ENCODE results near the gene SERPINA9.

SERPINA9 gene

DNA sequence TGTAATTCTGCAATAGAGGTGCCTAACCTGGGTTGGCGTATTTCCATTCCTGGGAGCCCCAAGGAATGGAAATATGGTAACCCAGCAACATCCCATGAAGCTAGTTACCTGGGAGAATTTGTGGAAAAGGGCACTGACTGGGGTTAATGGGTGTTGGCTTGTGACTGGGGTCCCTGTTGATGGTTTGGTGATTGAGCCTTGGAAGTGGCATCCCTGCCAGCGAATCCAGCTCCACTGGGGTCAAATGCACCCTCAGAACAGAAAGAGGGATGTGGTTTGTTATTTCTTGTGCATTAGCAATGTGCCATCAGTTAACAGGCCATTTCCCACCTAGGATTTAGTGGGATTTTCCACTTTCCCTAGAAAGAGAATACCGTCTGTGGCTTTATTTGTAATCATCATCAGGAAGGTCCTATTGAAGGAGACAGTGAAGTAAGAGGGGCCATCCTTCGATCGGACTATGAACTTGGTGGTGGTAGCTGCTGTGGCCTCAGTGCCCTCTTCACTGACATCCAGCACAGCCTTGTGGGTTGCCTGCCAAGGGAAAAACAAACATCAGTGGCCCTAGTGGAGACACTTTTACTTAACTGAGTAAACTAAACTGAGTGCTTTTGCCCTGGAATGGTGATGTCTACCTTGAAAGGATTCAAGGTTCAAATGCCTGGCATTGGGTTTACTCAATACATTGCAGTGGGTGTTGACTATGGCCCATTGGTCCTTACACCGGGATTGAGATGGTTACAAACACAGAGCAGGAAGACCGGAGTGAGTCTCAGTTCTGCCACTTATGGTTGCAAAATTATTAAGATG, 13.0 kb downstream of the SERPINA9 start:
- DNase-seq (ENCODE audit: low read depth, low spot score), result no peak

DNA sequence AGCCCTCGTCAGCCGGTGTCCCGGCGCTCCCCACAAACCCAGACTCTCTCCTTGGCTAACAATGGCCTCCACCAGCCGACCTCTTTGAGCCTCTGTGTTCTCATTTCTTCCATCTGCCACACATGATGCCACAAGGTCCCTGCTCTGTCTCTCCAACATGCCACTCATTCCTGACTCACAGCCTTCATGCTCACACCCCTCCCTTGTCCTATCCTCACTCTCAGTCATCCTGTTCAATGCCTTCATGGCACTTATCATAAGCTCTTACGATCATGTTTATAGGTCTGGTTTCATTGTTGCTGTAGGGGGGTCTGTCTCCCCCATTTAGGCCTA, 13.8 kb downstream of the SERPINA9 start:
- no peak for DNase-seq (ENCODE audit: low read depth, low spot score)

DNA sequence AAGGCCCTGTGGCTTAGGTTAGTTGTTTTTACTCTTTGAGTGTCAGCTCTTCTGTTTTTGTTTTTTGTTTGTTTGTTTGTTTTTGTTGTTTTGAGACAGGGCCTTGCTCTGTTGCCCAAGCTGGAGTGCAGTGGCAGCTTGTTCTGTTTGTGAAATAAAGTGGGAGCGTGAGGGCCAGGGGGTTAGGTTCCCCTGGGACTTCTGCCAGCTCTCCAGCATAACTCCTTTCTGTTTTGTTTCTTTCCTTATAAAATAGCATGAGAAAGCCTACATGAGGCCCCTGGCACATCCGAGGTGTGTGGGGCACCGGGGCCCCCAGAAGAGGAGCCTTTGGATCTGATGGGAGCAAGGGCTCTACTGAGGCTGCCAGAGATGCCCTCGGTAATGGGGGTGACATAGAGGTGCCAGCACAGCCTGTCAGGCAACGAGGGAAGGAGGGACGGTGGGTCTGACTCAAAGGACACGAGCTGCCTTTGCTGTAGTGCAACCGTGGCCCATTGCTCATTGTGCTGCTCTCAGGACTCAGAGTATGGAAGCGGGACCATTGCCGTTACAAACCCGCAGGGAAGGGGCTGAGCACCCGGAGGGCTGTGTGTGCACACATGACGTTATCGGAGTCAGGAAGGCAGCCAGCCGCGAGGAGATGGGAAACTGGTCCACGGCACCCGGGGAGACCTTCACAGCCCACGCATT, 14.3 kb downstream of the SERPINA9 start:
- DNase-seq (ENCODE audit: low read depth, low spot score), result no peak

DNA sequence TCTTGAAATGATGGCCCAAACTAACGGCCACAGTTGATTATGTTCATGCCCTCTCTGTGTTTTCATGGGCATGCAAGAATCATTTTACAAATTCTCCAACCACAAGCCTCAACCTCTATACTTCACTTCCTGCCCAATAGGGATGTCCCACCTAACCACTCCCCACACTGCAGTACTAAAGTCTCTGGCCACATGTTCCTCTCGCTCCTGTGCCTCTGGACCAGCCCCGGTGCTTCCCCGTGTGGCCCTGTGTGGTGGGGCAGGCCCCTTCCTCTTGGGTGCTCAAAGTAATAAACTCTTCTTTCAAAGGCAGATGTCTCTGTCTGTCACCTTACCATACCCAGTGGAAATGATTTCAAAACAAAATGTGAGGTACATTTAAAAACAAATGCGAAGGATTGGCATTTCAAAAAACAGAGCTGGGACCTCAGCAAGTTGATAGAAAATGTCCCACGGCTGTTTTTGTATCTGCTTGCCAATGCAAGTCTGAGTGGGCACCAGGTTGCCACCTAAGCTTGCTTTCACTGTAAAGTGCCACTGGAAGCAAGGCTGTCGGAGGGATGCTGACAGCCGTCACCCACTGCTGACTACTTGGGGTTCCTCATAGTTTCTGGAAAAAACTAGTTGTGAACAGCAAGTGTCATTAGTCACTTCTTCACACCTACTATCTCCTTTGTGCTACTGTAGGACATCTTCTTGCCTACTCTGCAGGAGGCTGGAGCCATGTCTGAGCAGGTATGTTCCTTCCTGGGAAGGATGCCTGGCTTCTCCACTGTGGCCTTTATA, 15.2 kb downstream of the SERPINA9 start:
- DNase-seq (ENCODE audit: low read depth, low spot score), result no peak

DNA sequence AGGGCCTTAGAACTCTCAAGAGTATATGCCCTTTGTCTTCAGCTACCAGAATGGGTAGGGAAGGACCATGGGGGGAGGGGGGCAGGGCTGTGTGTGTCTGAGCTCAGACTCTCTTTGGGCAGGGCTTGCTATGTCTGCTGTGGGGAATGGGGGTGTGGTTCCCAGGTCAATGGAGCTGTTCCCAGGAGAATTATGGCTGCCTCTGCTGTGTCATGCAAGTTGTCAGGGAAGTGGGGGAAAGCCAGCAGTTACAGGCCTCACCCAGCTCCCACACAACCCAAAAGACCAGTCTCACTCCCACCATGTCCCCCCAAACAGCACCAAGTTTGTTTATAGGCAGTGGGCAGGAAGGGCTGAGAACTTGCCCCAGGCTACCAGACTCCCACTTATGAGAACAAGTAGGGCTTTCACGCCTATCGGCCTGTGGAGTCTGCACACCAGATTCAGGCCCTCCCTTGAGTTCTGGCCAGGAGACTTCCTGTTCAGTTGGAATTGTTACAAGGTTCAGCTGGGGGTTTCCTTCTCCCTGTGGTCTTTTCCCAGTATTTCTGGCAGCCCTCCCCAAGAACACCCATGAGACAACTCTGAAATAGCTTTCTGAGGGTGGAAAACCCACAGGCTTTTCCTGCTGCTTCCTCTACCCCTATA, 17.3 kb downstream of the SERPINA9 start:
- DNase-seq (ENCODE audit: low read depth, low spot score), result no peak

DNA sequence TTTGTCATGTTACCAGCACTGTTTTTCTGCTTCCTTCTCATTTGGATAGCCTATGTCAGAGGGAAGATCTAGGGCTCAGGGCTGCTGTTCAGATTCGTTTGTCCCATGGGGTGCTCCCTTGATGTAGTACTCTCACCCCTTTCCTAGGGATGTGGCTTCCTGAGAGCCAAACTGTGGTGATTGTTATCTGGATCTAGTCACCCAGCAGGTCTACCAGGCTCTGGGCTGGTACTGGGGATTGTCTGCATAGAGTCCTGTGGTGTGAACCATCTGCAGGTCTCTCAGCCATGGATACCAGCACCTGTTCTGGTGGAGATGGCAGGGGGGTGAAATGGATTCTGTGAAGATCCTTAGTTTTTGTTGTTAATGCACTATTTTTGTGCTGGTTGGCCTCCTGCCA, 17.9 kb downstream of the SERPINA9 start:
- no peak for DNase-seq (ENCODE audit: low read depth, low spot score)

DNA sequence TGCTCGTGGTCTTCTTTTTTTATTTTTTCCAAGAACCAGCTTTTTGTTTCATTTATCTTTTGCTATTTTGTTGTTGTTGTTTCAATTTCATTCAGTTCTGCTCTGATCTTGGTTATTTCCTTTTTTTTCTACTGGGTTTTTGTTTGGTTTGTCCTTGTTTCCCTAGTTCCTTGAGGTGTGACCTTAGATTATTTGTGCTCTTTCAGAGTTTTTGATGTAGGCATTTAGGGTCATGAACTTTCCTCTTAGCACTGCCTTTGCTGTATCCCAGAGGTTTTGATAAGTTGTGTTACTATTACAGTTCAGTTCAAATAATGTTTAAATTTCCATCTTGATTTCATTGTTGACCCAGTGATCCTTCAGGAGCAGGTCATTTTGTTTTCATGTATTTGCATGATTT, 20.1 kb downstream of the SERPINA9 start:
- no peak for DNase-seq (ENCODE audit: low read depth, low spot score)

DNA sequence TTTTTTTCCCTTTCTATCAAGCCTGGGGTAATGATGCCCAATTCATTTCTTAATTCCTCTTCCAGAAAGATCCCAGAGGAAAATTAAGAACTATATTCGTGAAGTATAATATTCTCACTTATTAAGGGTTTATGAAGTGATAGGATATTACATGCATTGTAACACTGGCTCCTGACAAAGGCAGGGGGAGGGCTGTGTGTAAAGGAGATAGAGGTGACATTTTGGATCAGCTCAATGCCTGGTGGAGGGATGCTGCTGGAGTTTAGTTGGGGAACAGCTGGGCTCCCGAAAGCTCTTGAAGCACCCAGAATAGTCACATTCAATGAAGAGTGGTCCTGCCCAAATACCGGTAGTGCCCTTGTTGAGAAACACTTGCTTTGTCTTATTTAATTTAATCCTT, 24.2 kb downstream of the SERPINA9 start:
- DNase-seq (ENCODE audit: low read depth, low spot score), result no peak

DNA sequence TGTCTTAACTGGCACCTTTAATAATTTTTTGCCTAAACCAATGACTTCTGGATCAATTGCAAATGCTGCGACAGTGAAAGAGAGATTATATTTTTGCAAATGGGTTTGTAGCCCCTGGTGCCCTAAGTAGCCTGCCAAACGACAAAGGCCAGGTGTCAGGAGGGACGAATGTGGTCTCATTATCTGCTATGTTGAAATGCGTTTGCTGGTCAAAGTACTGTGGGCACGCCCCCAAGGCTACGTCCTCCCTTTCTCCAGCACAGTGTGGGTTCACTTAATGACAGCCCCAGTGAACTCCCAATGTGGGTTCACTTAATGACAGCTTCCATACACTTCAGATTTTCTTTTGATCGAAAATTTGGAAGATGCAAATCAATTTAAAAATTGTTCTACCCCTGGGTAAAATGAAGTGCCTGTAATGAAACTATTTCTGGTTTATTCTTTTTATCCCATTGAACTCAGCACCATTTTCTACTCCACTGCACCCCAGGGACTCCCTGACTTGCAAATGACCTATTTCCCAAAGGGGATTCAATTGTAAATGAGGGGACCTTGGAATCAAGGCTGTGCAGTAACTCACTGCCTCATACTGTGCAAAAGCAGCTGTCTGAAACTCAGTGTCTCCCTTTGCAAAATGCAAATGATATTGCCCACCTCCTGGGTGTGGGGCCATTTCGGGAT, 24.8 kb downstream of the SERPINA9 start:
- no peak for DNase-seq (ENCODE audit: low read depth, low spot score)

DNA sequence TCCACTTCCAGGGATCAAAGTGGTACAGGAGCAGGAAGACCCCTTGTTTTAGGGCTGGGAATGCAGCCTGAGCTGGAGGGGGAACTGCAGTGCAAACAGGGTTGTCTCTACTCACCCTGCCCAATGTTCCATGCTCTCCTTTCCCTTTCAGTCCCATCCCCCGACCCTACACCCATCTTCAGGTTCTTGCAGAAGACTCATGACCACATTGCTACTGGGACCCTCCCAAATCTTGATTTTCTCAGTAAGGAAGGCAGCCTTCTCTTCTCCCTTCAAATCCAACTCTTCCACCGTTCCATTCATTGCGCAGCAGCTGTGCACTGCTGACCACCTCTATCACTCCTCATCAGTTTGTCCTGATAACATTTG, 25.3 kb downstream of the SERPINA9 start:
- no peak for DNase-seq (ENCODE audit: low read depth, low spot score)

DNA sequence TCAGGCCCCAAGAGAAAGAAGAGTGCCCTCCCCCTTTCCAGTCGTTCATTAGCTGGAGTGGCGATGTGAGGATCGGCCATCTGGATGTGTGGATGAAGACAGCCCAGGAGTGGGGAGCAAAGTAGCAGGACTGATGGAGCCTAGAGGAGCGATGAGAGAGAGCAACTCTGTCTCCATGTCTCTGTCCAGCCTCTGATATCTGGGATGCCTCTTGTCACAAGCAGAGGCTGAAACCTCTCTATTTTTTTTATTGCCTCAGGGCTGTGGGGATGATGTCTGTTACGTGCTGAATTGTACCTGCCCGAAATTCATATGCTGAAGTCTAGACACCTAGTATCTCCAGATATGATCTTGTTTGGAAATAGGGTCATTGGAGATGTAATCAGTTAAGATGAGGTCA, 26.1 kb downstream of the SERPINA9 start:
- no peak for DNase-seq (ENCODE audit: low read depth, low spot score)

DNA sequence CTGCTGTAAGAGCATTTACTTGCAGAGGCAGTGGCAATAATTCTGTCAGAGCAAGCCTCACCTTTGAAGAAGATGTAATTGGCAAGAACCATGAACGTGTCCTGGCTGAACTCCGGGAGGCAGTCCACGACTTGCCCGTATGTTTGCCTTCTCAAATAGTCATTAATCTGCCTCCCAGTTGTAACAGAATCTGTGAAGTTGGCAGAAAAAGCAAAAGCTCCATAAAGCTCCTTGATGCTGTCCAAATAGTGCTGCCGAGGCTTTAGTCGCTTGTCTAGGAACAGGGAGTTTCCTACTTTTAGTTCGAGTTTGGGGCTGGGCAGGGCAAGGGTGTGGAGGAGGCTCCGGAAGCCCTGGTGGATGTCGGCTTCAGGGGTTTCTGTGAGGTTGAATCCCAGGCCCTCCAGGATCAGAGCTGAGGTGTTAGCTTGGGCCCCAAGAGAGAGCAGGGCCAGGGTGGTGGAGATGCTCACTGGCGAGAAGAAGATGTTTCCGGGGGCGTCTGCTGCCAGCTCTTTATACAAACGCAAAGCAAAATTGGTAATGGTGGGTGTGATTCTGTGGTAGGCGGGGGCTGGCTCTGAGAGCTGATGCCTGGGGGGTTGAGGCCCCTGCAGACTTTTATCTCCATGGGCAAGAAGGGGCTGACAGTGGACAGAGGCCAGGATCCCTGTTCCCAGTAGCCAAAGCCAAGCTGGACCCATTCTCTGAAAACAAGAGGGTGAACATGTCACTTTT, 27.8 kb downstream of the SERPINA9 start:
- DNase-seq (ENCODE audit: low read depth, low spot score), result no peak

DNA sequence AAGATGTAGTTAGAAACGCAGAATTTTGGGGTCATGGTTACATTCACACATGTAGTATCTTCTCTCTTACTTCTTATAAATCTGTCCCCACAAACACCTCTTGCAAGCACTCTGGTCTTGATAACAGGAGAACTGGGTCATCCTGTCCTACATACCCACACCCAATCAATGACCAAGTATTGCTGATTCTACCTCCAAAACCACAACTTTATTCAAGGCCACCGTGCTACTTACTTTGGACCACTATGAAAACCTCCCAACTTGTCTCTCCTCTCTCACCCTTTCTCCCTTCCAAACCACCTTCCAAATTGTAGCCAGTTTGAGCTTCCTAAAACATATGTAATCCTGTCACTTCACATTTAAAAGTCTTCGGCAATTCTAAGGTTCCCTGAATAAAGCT, 28.8 kb downstream of the SERPINA9 start:
- DNase-seq (ENCODE audit: low read depth, low spot score), result no peak

DNA sequence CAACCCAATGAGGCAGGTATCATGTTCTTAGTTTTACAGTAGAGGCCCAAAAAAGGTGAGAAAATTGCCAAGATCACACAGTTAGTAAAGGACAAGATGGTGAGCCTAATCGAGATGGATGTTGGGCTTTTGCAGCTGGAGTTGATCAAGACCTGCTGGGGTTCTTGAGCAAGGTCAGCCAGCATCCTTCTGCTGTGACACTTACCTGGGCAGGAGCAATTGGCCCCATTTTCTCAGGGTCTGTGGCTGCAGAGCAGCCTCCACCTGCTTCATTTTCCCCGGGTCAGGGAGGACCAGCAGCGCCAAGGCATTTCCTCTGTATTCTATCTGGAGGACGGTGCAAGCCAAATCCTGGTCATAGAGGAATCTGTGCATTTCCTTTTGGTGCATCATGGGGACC, 29.9 kb downstream of the SERPINA9 start:
- DNase-seq (ENCODE audit: low read depth, low spot score), result no peak

DNA sequence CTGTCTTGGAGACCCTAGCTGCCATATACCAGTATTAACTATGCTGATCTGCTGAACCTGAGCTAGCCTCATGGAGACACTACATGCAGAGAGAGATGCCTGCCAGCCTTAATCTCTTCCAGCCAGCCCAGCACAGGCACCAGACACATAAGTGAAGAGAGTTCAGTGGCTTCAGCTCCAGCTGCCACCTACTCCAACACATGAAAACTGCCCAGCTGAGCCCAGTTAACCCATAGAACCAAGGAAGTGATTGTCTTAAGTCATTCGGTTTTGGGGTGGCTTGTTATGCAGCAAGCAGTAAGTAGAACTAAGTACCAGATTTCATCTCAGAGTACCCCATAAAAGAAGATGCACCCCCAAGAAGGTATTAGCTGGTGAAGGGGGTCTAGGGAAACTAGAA, 31.0 kb downstream of the SERPINA9 start:
- no peak for DNase-seq (ENCODE audit: low read depth, low spot score)

DNA sequence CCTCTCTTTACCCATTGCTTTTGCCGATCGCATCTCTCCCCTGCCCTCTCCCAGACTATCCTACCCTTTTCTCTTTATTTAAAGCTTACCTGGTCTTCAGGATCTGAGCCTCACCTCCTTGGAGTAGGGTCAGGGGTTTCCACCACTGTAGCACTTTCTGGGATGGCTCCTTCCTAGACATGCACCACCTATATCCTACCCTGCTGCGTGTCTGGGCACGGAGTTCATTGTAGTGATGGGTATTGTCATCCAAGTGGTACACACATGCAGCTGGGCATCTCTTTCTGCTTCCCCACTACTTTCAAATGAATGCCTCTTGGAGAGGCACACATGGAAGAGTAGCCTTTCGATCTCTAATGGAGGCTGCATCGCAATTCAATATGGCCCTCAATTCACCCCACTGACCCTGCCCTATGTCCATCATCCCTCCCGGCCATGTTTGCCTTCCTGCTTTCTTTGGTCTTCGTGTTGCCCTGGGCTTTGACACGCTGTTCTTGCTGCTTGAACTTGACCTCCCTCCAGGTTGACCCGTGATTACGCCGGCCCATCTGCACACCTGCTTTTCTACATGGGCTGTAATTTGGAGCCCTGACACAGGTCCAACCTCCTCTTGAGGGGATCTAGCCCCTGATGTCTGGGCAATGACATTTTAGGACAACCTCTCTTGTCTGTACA, 34.3 kb downstream of the SERPINA9 start:
- no peak for DNase-seq (ENCODE audit: low read depth, low spot score)

DNA sequence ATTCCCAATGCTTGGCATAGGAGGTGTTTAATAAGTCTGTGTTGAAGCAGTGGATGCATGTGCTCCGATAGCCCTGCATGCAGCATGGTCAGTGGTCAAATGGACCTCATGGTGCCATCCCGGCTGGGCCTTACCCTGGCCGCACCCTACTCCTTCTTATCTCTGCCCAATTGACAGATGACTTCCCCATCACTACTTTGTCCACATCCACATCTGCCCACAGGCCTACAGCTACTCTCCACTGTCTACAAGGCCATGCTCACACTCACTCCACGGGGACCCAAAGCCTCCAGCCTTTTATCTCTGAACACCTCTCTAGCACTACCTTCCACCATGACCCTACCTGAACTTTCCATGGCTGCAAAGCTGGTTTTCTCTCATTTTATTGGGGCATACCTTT, 34.9 kb downstream of the SERPINA9 start:
- DNase-seq (ENCODE audit: low read depth, low spot score), result no peak

DNA sequence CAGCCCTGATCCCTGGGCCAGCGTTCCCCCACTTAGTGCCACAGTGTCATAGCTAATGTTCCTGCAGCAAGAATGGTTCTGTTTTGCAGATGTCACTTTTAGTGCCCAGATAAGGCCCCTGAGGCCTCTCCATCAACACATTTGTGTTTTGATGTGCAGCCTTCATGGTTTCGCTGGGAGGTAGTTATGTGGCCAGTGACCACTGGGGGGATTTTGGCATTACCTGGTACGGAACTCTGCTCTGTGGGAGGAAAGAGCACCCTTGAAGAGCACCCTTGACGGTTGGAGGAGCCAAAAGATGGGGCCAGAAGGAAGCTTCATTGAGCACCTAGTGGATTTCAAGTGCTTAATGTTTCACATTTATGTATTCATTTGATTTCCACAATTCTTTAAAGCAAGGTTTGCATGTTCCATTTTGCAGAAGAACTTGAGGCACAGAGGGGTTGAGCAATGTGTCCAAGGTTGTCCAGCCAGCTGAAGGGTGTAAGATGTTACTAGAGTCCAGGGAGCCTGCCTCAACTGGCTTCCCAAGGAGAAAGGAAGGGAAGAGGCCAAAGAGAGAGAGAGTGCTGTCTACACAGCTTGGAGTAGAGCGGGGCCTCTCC, 36.4 kb downstream of the SERPINA9 start:
- DNase-seq (ENCODE audit: low read depth, low spot score), result no peak

DNA sequence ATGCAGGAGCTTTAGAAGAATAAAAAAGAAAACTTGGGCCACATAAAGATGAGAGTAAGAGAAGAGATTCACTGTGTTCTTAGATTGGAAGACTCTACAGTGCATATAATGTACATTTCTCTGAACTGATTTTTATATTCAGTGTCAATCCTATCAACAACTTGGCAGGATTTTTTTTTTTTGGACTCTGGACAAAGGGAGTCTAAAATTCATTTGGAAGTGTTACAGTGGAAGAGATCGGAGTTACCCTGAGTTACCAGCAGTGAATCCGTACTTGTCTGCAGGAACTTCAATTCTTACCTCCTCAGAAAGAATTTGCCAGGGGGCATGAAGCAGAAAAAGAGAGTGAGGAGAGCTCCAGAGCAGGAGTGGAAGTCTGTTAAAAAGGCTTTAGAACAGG, 47.4 kb downstream of the SERPINA9 start:
- no peak for DNase-seq (ENCODE audit: low read depth, low spot score)

DNA sequence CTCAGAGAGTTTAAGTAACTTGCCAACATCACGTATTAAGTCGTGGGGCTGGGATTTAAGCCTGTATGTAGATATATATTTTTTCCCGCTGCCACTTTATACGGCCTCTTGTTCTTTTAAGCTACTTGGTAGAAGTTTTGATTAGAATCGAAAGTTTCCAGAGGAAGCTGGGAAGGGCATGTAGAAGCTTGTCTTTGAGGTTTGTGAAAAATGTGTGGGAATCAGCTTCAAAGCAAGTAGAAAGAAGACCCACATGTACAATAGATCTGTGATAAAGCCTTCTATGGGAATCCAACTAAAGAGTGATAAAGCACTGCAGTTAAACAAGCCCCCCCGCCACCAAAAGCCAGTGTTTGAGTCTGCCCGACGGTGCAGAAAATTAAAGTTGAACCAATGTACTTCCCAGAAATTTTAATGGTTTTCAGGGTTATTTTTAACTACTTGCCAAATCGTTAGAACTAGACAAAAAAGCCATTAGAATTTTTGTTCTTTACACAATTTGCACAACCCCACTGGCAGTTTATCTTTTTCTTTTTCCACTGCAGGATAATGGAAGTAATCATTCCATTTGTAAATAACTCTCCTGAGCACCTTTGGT, 48.9 kb downstream of the SERPINA9 start:
- DNase-seq (ENCODE audit: low read depth, low spot score), result no peak
